HCT116 (cell line): Measurements from ENCODE around the gene TLR8. TPM values are rescaled to one million over a fixed set of nuclear protein-coding genes. Genes with fewer than 3 reads are reported as not detected.

ENCODE experiments used
- ATAC-seq: fragments of 200-7000 bp; cut with Tn5 transposase; 2 replicates; pipeline ENCODE4 v1.9.1; 2020; ENCODE audit warnings: mild to moderate bottlenecking, moderate library complexity
- BruUV-seq: library from RNA; stranded (reverse); fragments of 400-500 nt; replicated peaks from 2 replicates; lab custom pipeline; 2021; lab: Mats Ljungman, UMichigan
- CTCF ChIA-PET: fragments of 300-600 bp; sonication (Branson Sonifier 250); formaldehyde crosslinking; loops from one replicate; lab custom pipeline; 2021; ENCODE audit warnings: antibody characterized with exemption; lab: Charles Lee
- POLR2A ChIA-PET: fragments of 300-600, 350-600 bp; sonication (Branson Sonifier 250); formaldehyde crosslinking; loops from one replicate; lab custom pipeline; 2021; ENCODE audit warnings: antibody characterized with exemption; lab: Charles Lee
- RAD21 ChIA-PET, 2 experiments: fragments of 300-600 bp; sonication (Branson Sonifier 250); formaldehyde crosslinking; loops; one replicate each; lab custom pipeline; 2023; ENCODE audit warnings: low total read pairs in 2 of 2; ENCODE audit not compliant: uncharacterized antibody in 2 of 2, unreplicated experiment in 2 of 2, low non-redundant PET in 1 of 2; lab: Charles Lee
- DNase-seq: peaks from one replicate; pipeline ENCODE4 v3.0.0-alpha.2; 2010; ENCODE audit warnings: low read depth, low spot score
- H2AFZ ChIP-seq: fragments of 200-600 bp; shearing (Covaris generic), sonication (generic); 2 replicates; pipeline ENCODE4 v1.6.1; 2017; ENCODE audit warnings: low read depth, mixed run types, mixed read lengths, antibody characterized with exemption, low read length; ENCODE audit not compliant: poor library complexity, severe bottlenecking
- H3K27ac ChIP-seq: 2 replicates; pipeline ENCODE4 v1.5.1; 2012; ENCODE audit warnings: low read depth, low read length
- H3K27me3 ChIP-seq: fragments of 200-600 bp; sonication (generic); 2 replicates; pipeline ENCODE4 v1.6.1; 2016; ENCODE audit warnings: mixed run types, low read length, mixed read lengths; ENCODE audit not compliant: insufficient read depth
- H3K36me3 ChIP-seq, 2 experiments: fragments of 200-500 bp in 1 of 2; fragments of 200-600 bp in 1 of 2; sonication (Bioruptor generic) in 1 of 2; sonication (generic) in 1 of 2; 2 replicates each; pipeline versions ENCODE4 v1.5.1 to v1.6.1; 2014 to 2016; ENCODE audit warnings: low read length in 2 of 2, inconsistent platforms in 1 of 2, mixed read lengths in 1 of 2, mixed run types in 1 of 2; ENCODE audit not compliant: insufficient read depth in 2 of 2, control insufficient read depth in 1 of 2
- H3K4me1 ChIP-seq, 2 experiments: fragments of 200-600 bp in 1 of 2; sonication (generic) in 1 of 2; 2 replicates each; pipeline versions ENCODE4 v1.5.1 to v1.6.1; 2012 to 2017; ENCODE audit warnings: low read length in 2 of 2, inconsistent platforms in 1 of 2, mild to moderate bottlenecking in 1 of 2, mixed read lengths in 1 of 2, mixed run types in 1 of 2, moderate library complexity in 1 of 2; ENCODE audit not compliant: insufficient read depth in 2 of 2, control insufficient read depth in 1 of 2
- H3K4me2 ChIP-seq: fragments of 200-600 bp; sonication (generic); 2 replicates; pipeline ENCODE4 v1.6.1; 2017; ENCODE audit warnings: mixed run types, low read length, mixed read lengths
- H3K4me3 ChIP-seq, 2 experiments: fragments of 200-600 bp in 1 of 2; sonication (generic) in 1 of 2; replicated peaks in 1 of 2; 2 replicates each; pipeline ENCODE4 v1.5.1; 2011 to 2016; ENCODE audit warnings: low read length in 2 of 2, control low read depth in 1 of 2, low read depth in 1 of 2, mild to moderate bottlenecking in 1 of 2, mixed read lengths in 1 of 2, mixed run types in 1 of 2
- H3K79me2 ChIP-seq: fragments of 200-600 bp; sonication (generic); 2 replicates; pipeline ENCODE4 v1.6.1; 2017; ENCODE audit warnings: mild to moderate bottlenecking, mixed run types, low read length, moderate library complexity, mixed read lengths; ENCODE audit not compliant: insufficient read depth
- H3K9ac ChIP-seq: fragments of 200-600 bp; sonication (generic); 2 replicates; pipeline ENCODE4 v1.6.1; 2016; ENCODE audit warnings: low read length, mixed read lengths
- H3K9me2 ChIP-seq: fragments of 200-600 bp; sonication (generic), shearing (Covaris generic); 2 replicates; pipeline ENCODE4 v1.6.1; 2017; ENCODE audit warnings: mixed run types, mild to moderate bottlenecking, moderate library complexity; ENCODE audit not compliant: insufficient read depth
- H3K9me3 ChIP-seq, 2 experiments: fragments of 200-500 bp in 1 of 2; fragments of 200-600 bp in 1 of 2; sonication (Bioruptor generic) in 1 of 2; sonication (generic) in 1 of 2; 2 replicates each; pipeline ENCODE4 v1.6.1; 2014 to 2017; ENCODE audit warnings: low read length in 2 of 2, mixed read lengths in 2 of 2, inconsistent platforms in 1 of 2, low read depth in 1 of 2, mild to moderate bottlenecking in 1 of 2, mixed run types in 1 of 2, moderate library complexity in 1 of 2; ENCODE audit not compliant: control insufficient read depth in 1 of 2, insufficient read depth in 1 of 2
- H4K20me1 ChIP-seq: fragments of 200-600 bp; sonication (generic), shearing (Covaris generic); 2 replicates; pipeline ENCODE4 v1.6.1; 2017; ENCODE audit warnings: mixed run types, mild to moderate bottlenecking, moderate library complexity; ENCODE audit not compliant: insufficient read depth
- CBX3 ChIP-seq: IDR thresholded peaks from 2 replicates; pipeline ENCODE4 v1.6.1; 2012; ENCODE audit warnings: low read depth
- CEBPB ChIP-seq: IDR thresholded peaks from 2 replicates; pipeline ENCODE4 v1.6.1; 2012; ENCODE audit warnings: low read depth
- EGR1 ChIP-seq: IDR thresholded peaks from 2 replicates; pipeline ENCODE4 v1.6.1; 2012; ENCODE audit warnings: low read depth
- ELF1 ChIP-seq: IDR thresholded peaks from 2 replicates; pipeline ENCODE4 v1.6.1; 2012; ENCODE audit warnings: low read depth, borderline replicate concordance
- EZH2 ChIP-seq: fragments of 200-600 bp; sonication (generic); IDR thresholded peaks from 2 replicates; pipeline ENCODE4 v1.6.1; 2017; ENCODE audit warnings: antibody characterized with exemption, mixed run types
- EZH2phosphoT487 ChIP-seq: fragments of 200-600 bp; IDR thresholded peaks from 2 replicates; pipeline ENCODE4 v1.6.1; 2018; ENCODE audit warnings: antibody characterized with exemption, borderline replicate concordance
- FOSL1 ChIP-seq: IDR thresholded peaks from 2 replicates; pipeline ENCODE4 v1.6.1; 2012; ENCODE audit warnings: low read depth
- JUND ChIP-seq: IDR thresholded peaks from 2 replicates; pipeline ENCODE4 v1.6.1; 2012
- POLR2AphosphoS5 ChIP-seq: IDR thresholded peaks from 2 replicates; pipeline ENCODE4 v1.6.1; 2011; ENCODE audit warnings: mild to moderate bottlenecking, low read depth, low read length, moderate library complexity
- RAD21 ChIP-seq: IDR thresholded peaks from 2 replicates; pipeline ENCODE4 v1.6.1; 2012; ENCODE audit warnings: low read depth, mild to moderate bottlenecking
- SIN3A ChIP-seq: IDR thresholded peaks from 2 replicates; pipeline ENCODE4 v1.6.1; 2012; ENCODE audit warnings: low read depth
- SP1 ChIP-seq: IDR thresholded peaks from 2 replicates; pipeline ENCODE4 v1.6.1; 2012; ENCODE audit warnings: low read depth
- SRF ChIP-seq: IDR thresholded peaks from 2 replicates; pipeline ENCODE4 v1.6.1; 2012; ENCODE audit warnings: low read depth
- TCF7L2 ChIP-seq: IDR thresholded peaks from 2 replicates; pipeline ENCODE4 v1.7.0; 2011; ENCODE audit warnings: borderline replicate concordance, inconsistent platforms; ENCODE audit not compliant: insufficient read depth, insufficient read length; ENCODE audit errors: extremely low read depth
- YY1 ChIP-seq: IDR thresholded peaks from 2 replicates; pipeline ENCODE4 v1.6.1; 2011; ENCODE audit warnings: low read length, low read depth, moderate library complexity, mild to moderate bottlenecking; ENCODE audit not compliant: insufficient replicate concordance; ENCODE audit errors: extremely low read depth
- ZFX ChIP-seq: fragments of 450-650 bp; IDR thresholded peaks from 2 replicates; pipeline ENCODE4 v1.6.1; 2017
- ZNF274 ChIP-seq: fragments of 200-500 bp; sonication (Bioruptor generic); IDR thresholded peaks from 2 replicates; pipeline ENCODE4 v1.6.1; 2014; ENCODE audit warnings: mild to moderate bottlenecking, low read depth, low read length, inconsistent platforms
- intact Hi-C: fragments of 100-400 bp; cut with micrococcal nuclease; formaldehyde crosslinking; loops from 2 replicates; pipeline ENCODE4 v1.10.0; 2022
- total RNA-seq: library from RNA; stranded (reverse); gene quantifications from one replicate; pipeline ENCODE4 v1.2.1, GENCODE V29; 2021; ENCODE audit not compliant: unreplicated experiment
- TF ChIP-seq, protein P1 (sequence below), 3 experiments: fragments of 200-600 bp in 1 of 3; sonication (generic) in 1 of 3; IDR thresholded peaks in 2 of 3; conservative IDR thresholded peaks in 1 of 3; 2 replicates each; pipeline ENCODE4 v1.5.1; 2012 to 2017; ENCODE audit warnings: low read depth in 2 of 3, low read length in 2 of 3, antibody characterized with exemption in 1 of 3, borderline replicate concordance in 1 of 3, control low read depth in 1 of 3, mild to moderate bottlenecking in 1 of 3, mixed read lengths in 1 of 3, mixed run types in 1 of 3, moderate library complexity in 1 of 3; ENCODE audit not compliant: insufficient read depth in 1 of 3
- TF ChIP-seq, protein P2 (sequence below): IDR thresholded peaks from 2 replicates; pipeline ENCODE4 v1.6.1; 2012
- TF ChIP-seq, protein P3 (sequence below): IDR thresholded peaks from 2 replicates; pipeline ENCODE4 v1.6.1; 2012
- TF ChIP-seq, protein P4 (sequence below): IDR thresholded peaks from 2 replicates; pipeline ENCODE4 v1.6.1; 2011; ENCODE audit warnings: mild to moderate bottlenecking, low read length, moderate library complexity; ENCODE audit not compliant: insufficient replicate concordance; ENCODE audit errors: extremely low read depth

The TLR8 gene
- total RNA-seq, 1 experiment from 2014 or later: not detected

DNA sequence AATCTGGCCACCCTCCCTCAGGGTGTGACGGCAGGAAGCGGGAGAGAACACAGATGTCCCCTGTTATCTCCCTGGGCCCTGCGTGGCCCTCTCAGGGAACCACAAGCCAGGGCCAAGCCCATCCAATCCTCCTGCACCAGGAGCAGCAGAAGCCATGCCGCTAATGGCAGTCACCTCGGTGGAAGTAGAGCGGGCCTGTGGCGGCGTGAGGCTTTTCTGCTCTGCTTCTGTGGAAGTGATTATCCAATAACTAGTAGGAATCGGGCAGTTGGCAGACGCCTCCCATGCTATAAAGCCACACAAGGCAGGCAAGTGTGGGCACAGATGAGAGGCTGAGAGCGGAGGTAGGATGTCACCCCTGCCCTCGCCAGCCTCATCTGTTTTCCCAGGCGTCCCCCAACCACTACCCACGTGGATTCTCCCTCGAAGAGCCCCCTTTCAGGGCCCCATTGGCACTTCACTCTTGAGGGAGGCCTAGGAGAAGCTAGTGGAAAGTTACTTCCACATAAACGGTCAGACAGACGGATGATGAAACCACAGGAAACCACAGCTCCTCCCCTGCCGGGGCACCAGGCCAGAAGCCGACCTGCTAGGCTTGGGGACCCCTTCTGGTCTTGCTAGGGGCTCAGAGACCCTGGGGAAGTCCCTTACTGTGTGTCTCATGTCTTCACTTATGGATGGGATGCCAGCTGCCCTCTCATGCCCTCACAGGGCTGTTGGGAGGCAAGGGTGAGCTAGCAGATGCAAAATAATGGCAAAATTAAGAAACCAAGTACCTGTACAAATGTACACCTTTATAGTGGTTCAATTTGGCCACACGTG is 49.7 kb downstream of the TLR8 start:
- peak overlapping the region; percentile 63 for H3K4me2 ChIP-seq
- H3K9ac ChIP-seq: peak overlapping the region; percentile 50
- H4K20me1 ChIP-seq: no peaks in the 10 kb centered on the region
- ChIA-PET POLR2A (interaction anchor here (1.1 to 1.8 kb wide), 3 partner anchors 9 to 23 kb away, joined by 4 to 5 read pairs (median 4); partner anchors contain the start of gene TMSB4X), RAD21 (no interaction called here), CTCF (interaction anchor here (1.5 to 2.1 kb wide), 2 partner anchors 9 to 532 kb away, joined by 5 to 9 read pairs; no protein-coding TSS in a partner anchor)
- H3K9me2 ChIP-seq: no peaks in the 10 kb centered on the region
- H3K4me3 ChIP-seq: no peak overlapping the region
- intact Hi-C loops: loop anchor here (10.0 kb wide), 1 partner anchor 1079 kb away; no protein-coding TSS in a partner anchor
- H3K9me3 ChIP-seq: no peaks in the 10 kb centered on the region
- H3K27ac ChIP-seq: peak overlapping the region; percentile 85
- ATAC-seq (peak; percentile 65), DNase-seq (peak; percentile 46)
- no peaks in the 10 kb centered on the region for H3K36me3 ChIP-seq
- H2AFZ ChIP-seq: peak overlapping the region; percentile 68
- TSS peak; percentile 94 for BruUV-seq
- no peaks in the 10 kb centered on the region for H3K27me3 ChIP-seq
- H3K4me1 ChIP-seq: peaks cover 14 to 18% of the 10 kb centered on the region in 2 experiments
- H3K79me2 ChIP-seq: no peaks in the 10 kb centered on the region
- no peak for TF ChIP-seq EGR1
- TF ChIP-seq JUND: no peak
- peak; percentile 37 for TF ChIP-seq ZFX
- no peak for TF ChIP-seq SRF
- TF ChIP-seq, protein P1, sequence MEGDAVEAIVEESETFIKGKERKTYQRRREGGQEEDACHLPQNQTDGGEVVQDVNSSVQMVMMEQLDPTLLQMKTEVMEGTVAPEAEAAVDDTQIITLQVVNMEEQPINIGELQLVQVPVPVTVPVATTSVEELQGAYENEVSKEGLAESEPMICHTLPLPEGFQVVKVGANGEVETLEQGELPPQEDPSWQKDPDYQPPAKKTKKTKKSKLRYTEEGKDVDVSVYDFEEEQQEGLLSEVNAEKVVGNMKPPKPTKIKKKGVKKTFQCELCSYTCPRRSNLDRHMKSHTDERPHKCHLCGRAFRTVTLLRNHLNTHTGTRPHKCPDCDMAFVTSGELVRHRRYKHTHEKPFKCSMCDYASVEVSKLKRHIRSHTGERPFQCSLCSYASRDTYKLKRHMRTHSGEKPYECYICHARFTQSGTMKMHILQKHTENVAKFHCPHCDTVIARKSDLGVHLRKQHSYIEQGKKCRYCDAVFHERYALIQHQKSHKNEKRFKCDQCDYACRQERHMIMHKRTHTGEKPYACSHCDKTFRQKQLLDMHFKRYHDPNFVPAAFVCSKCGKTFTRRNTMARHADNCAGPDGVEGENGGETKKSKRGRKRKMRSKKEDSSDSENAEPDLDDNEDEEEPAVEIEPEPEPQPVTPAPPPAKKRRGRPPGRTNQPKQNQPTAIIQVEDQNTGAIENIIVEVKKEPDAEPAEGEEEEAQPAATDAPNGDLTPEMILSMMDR (IDR thresholded peaks at IDR 0.05 in 2 of 3, conservative IDR thresholded peaks at IDR 0.05 in 1 of 3; ENCODE audit: borderline replicate concordance in 1 of 3, insufficient read depth in 1 of 3, low read depth in 2 of 3, low read length in 2 of 3): no peak
- no peak; the same call in 1 of the 2 replicates for TF ChIP-seq POLR2AphosphoS5
- TF ChIP-seq EZH2: no peak
- TF ChIP-seq EZH2phosphoT487: no peak
- TF ChIP-seq, protein P2, sequence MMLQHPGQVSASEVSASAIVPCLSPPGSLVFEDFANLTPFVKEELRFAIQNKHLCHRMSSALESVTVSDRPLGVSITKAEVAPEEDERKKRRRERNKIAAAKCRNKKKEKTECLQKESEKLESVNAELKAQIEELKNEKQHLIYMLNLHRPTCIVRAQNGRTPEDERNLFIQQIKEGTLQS: no peak
- TF ChIP-seq, protein P3, sequence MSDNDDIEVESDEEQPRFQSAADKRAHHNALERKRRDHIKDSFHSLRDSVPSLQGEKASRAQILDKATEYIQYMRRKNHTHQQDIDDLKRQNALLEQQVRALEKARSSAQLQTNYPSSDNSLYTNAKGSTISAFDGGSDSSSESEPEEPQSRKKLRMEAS: peak; percentile 47; the same call in 1 of the 2 replicates
- no peak for TF ChIP-seq RAD21
- TF ChIP-seq FOSL1: no peak
- TF ChIP-seq SP1: peak; percentile 63
- TF ChIP-seq, protein P4, sequence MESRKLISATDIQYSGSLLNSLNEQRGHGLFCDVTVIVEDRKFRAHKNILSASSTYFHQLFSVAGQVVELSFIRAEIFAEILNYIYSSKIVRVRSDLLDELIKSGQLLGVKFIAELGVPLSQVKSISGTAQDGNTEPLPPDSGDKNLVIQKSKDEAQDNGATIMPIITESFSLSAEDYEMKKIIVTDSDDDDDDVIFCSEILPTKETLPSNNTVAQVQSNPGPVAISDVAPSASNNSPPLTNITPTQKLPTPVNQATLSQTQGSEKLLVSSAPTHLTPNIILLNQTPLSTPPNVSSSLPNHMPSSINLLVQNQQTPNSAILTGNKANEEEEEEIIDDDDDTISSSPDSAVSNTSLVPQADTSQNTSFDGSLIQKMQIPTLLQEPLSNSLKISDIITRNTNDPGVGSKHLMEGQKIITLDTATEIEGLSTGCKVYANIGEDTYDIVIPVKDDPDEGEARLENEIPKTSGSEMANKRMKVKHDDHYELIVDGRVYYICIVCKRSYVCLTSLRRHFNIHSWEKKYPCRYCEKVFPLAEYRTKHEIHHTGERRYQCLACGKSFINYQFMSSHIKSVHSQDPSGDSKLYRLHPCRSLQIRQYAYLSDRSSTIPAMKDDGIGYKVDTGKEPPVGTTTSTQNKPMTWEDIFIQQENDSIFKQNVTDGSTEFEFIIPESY: no peak
- TF ChIP-seq TCF7L2: no peak
- no peak for TF ChIP-seq YY1
- no peak for TF ChIP-seq ZNF274
- peak; percentile 86 for TF ChIP-seq CEBPB
- no peak for TF ChIP-seq SIN3A
- no peak for TF ChIP-seq ELF1
- TF ChIP-seq CBX3: no peak
